A549 treated with CpdA at 1 μM for 4 hours (cell line): ENCODE results near the gene SYNDIG1. TPM values are rescaled to one million over a fixed set of nuclear protein-coding genes. Genes with fewer than 3 reads are reported as not detected.

Experiments
- total RNA-seq: library from RNA; stranded (reverse); fragments of 200-300 nt; extraction: Qiagen RNA extraction; gene quantifications from 5 replicates; pipeline ENCODE4 v1.2.3, GENCODE V29; 2022; ENCODE audit warnings: low read depth

Gene SYNDIG1
- total RNA-seq, result 1.5 to 2.2 TPM (median 2.0 TPM) in 5 replicates

GRCh38 chr20:24469116-24469893, at the start of gene SYNDIG1:
Gene SYNDIG1 (plus strand): TSS chr20:24469629. CDS start chr20:24543098, 73,469 bp downstream.

